DOHH2 (cell line): ENCODE measurements around the gene LIF.

Experiments
- CTCF ChIP-seq: fragments of 200-600 bp; sonication (generic); IDR thresholded peaks from one replicate; pipeline ENCODE4 v1.5.1; 2014; ENCODE audit warnings: antibody characterized with exemption, mild to moderate bottlenecking, low read depth, low read length; ENCODE audit not compliant: poor library complexity, severe bottlenecking
- EZH2phosphoT487 ChIP-seq: fragments of 200-600 bp; sonication (generic); IDR thresholded peaks from 2 replicates; pipeline ENCODE4 v1.6.1; 2017; ENCODE audit warnings: borderline replicate concordance, mild to moderate bottlenecking, antibody characterized with exemption, low read length, moderate library complexity, mixed read lengths

GRCh38 chr22:30289141-30289979, 42.8 kb upstream of the LIF start, which contains the start of gene CASTOR1:
- TF ChIP-seq CTCF = no peak
- no peak for TF ChIP-seq EZH2phosphoT487
